Measurements from ENCODE around the gene AGO4.
"Not testable (repeated sequence)": the region's sequence is repeated elsewhere in the genome, so short reads cannot be mapped to it uniquely, and the experiment has no call there.

AGO4 gene

DNA sequence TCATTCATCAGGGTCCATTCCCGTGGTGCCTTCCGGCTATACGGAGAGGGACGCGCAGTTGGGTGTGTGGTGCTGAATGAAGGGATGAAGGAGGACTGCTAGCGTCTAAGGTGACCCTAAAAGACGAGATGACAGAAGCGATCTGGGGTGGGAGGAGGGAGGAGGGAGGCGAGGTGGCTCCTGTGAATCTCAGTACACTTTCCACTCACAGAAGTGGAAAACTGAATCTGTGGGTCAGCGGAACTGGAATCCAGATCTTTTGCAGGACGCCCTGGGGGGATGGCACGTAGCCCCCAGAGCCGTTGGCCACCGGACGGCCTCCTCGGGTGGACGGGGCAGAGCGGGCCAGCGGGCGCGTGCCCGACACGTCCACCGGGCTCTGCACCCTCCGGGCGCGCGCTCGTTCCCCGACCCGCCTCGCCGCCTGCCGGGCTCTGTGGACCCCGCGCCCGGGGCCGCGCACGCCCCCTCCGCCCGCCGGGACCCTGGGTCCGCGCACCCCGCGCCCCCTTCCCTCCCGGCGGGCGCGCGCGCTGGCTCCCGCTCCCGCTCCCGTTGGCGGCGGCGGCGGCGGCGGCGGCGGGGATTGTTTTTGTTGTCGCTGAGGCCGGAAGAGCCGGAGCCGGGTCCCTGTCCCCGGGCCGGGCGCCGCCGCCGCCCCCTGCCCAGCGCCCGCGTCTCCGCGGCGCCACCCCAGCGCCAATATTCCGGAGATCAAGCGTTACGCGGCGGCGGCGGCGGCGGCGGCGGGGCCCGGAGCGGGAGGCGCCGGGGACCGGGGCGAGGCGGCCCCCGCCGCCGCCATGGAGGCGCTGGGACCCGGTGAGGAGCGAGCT is at the start of gene AGO4:
Gene AGO4 (plus strand): TSS at position 403 of the 836 bp plus-strand sequence. CDS start 401 bp downstream, at position 804.
- DNase-seq = no peak

DNA sequence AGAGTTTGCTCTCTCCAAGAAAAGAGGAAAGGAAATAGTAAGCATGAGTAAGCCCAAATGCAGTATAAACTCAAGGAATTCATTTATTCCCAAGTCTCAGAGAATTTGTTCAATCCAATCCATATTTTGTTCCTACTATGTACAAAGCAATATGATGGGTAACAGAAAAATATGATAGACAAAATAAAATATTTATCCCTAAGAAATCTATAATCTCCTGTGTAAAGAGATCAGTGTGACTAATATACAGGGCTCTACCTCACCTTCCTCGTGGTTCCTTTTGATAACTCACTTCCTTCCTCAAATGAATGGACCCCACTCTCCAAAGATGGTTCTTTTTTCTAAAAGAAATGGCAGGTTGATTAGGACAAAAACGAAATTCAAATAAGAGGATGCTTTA is 45.7 kb upstream of the AGO4 start:
- no peak for DNase-seq

DNA sequence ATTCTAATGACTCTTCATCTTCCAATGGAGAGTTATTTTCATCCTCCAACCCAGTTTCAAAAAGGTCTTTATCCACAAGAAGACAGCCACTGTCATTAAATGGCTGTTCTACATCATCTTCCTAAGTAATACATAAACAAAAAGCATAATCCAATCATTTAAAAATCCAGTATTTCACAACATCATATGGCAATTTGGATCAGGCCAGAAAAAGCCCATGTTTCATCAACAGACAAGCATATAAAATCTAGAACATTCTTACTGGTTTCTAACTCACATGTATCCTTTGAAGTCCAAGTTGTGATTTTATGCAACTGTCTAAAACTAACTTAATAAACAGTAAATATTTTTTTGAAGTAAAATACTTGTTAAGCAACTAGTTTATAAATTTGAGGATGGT is 44.6 kb upstream of the AGO4 start:
- no peak for DNase-seq

DNA sequence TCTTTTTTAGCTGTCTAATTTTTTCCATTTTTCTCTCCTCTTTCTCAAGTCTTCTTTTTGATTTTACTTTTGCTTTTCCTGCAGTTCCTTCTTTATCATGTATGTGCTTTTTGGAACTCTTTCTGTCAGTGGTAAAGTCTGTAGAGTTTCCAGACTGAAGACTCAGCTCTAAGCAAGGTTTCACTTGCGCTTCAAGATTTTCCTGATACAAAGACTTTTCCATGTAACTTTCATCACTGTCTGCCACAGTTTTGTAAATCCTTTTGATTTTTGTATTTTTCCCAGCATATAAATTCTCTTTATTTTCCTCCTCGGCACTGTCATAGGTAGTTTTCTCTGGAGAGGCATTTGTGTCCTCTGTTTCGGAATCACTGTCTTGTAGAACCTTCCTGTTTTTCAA is 43.5 kb upstream of the AGO4 start:
- DNase-seq = no peak

DNA sequence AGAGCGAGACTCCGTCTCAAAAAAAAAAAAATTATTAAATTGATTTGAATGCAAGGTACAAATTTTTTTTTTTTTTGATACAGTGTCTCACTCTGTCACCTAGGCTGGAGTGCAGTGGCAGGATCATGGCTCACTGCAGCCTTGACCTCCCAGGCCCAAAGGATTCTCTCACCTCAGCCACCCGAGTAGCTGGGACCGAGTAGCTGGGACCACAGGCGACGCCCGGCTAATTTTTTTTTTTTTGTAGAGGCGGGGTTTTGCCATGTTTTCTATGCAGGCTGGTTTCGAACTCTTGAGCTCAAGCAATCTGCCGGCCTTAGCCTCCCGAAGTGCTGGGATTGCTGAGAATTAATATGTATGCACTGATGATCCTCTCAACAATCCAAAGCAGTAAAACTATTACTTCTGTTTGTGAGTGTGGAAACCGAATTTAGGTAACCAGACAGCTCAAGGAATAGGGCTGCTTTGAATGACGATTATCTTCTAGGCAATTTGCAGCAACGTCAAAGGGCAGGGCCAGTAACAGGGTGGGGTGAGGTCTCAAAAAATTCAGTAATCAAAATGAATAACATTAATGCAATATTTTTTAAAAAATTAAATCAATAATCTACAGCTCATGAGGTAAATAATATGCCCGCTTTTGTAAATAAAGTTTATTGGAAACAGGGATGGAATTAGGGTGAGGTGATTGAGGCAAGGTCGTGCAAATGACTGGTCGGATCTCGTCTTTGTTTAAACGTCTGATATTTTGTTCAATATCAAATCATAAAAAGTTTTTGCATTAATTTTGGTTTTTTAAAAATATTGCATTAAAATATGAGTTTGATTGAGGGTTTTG is 39.2 kb upstream of the AGO4 start:
- no peak for DNase-seq

DNA sequence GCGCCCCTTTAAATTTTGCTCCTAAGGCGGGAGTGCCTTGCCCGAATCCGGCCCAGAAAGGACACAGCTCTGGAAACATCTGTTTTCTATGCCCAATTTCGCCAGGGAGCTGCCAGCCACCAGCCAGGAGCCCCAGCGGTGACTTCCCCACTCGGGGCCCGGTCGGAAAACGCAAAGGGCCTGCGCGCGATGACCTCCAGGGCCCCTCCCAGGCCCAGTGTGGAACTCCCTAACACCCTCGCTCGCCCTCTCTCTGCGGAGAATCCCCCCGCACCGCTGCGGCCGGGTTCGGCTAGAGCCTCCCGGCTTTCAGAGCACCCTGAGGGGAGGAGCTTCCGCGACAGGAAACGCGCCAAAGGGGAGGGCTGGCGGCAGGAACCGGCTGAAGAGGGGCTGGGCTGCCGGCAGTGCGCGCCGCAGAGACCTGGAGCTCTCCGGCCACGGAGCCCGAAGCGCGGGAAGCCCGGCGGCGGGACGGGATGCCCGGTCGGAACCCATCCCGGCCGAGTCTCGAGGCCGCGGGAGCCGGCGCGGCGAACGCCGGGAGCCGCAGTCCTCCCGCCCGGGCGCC is 38.5 kb upstream of the AGO4 start:
- peak; percentile 90 for DNase-seq

DNA sequence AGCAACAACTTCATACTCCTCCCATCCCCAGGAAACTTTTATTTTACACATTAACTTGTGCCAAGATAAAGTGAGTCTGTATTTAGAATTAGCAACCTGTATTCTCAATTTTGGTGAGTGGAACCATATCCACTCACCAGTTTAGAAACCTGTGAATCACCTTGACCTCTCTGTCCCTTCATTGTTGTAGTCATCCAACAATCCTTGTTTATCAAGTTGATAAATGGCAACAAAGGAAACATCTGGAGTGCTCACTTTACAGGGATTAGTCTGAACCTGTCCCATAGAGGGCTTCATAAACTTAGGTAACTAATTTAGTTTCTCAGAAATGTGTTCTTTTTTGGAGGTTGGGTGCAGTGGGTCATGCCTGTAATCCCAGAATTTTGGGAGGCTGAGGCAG is 34.1 kb upstream of the AGO4 start:
- DNase-seq = no peak

DNA sequence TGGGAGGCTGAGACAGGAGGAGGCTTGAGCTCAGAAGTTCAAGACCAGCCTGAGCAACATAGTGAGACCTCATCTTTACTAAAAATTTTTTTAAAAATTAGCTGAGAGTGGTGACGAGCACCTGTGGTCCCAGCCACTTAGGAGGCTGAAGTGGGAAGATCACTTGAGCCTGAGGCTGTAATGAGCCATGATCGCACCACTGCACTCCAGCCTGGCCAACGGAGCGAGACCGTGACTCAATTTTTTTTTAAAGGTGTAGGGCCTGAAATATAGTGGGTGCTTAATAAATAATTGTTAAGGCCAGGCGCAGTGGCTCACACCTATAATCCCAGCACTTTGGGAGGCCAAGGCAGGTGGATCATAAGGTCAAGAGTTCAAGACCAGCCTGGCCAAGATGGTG is 31.6 kb upstream of the AGO4 start:
- DNase-seq = not testable (repeated sequence)

DNA sequence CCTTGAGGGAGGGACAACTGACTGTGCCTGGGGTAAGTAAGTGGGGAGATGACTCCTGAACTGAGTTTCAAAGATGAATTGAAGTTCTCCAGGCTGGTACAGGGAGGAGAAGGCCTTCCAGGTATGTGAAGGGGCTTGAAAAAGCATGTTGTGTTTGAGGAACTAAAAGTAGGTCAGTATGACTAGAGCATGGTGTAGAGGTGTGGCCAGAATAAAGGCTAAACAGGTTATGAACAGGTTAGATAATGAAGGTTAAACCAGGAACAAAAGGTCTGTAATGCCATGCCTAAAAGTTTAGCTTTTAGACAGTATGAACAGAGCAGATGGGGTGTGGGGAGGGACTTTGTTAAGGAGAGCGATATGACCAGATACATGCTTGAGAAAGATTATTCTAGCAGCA is 30.7 kb upstream of the AGO4 start:
- no peak for DNase-seq

DNA sequence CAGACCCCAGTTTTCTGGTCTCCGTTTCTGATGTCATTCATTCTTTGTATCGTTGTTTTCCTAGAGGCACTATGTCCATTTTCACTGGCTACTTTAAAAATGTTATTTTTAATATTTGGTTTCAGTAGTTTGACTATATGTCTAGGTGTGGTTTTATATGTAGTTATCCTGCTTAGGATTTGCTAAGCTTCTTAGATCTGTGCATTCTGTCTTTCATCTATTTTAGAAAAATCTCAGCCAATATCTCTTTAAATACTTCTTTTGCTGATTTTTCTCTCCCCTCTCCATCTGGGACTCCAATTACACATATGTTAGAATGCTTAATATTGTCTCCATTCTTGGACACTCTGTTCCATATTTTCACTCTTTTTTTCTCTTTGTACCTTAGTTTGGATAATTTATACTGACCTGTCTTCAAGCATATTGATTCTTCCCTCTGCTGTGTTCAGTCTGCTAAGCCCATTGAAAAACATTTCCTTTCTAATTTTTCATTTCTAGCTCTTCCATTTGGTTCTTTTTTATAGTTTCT is 24.7 kb upstream of the AGO4 start:
- DNase-seq = no peak

DNA sequence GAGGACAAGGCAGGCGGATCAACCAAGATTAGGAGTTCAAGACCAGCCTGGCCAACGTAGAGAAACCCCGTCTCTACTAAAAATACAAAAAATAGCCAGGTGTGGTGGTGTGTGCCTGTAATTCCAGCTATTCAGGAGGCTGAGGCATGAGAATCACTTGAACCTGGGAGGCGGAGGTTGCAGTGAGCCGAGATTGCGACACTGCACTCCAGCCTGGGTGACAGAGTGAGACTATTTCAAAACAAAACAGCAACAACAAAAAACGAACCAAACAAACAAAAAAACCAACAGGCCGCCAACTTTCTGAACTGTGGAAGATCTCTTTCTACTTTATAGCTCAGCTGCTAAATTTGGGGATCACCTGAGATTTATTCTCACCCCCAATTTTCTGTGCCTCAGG is 23.5 kb upstream of the AGO4 start:
- DNase-seq = not testable (repeated sequence)

DNA sequence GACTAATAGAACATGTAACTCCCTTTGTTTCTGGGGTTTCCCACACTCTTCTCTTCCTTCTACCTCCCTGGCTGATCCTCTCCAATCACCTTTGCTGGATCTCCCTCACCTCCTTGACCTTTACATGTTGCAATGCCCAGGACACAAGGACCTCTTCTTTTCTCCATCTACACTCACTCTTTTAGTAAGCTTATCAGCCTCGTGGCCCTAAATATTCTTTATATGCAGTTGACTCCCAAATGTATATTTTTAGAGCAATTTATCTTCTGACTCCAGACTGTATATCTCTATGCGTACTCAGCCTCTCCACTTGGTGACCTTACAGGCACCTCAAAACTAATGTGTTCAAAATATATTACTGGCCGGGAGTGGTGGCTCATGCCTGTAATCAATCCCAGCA is 19.7 kb upstream of the AGO4 start:
- DNase-seq = no peak

DNA sequence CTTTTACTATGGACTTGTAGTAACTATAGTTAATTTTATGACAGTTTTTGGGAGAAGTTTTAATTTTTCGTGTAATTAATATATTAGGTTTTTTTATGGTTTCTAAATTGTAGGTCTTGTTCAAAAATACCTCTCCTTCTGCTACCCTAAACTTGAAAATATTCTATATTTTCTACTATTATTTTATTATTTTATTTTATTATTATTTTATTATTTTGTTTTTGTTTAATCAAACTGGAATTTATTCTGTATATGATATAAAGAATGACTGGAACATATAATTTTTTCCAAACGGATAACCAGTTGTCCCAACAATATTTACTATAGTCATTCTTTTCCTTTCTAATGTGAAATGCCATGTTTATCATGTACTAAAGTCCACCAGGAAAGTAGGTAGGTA is 17.1 kb upstream of the AGO4 start:
- DNase-seq = no peak

DNA sequence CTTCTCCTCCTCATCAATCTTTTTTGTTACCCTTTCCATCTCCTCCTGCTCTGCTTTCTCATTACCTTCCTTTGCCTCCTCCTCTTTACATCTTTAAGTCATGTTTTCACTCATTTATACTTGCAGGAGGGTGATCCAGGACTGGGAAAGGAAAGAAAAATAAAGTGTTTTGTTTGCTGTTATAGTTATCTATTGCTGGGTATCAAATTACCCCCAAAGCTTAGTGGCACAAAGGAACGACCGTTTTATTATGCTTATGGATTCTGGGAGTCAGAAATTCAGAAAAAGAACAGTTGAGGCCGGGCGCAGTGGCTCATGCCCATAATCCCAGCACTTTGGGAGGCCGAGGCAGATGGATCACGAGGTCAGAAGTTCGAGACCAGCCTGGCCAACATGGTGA is 12.5 kb upstream of the AGO4 start:
- DNase-seq = no peak

DNA sequence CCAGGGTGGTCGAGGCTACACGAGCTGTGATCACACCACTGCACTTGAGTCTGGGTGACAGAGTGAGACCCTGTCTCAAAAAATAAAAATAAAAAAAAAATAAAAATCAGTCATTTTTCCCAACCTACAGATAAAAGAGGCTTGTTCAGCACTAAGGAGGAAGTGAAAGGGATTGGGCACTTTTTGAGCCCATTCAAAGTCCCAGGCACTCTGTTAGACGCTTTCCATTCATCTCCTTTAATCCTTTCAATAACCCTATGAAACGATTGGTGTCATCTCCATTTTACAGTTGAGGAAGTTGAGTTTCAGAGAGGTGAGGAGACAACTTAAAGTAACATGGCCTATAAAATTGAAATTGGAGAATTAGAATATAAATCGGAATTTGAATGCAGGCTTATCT is 10.4 kb upstream of the AGO4 start:
- no peak for DNase-seq

DNA sequence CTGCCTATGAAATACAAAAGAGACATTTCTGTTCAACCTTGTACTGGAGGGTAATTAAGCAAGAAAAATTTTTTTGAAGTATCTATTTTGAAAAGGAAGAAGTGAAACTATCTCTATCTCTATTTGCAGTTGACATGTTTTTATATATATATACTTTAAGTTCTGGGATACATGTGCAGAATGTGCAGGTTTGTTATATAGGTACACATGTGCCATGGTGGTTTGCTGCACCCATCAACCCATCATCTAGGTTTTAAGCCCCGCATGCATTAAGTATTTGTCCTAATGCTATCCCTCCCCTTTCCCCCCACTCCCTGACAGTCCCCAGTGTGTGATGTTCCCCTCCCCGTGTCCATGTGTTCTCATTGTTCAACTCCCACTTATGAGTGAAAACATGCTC is 9.8 kb upstream of the AGO4 start:
- not testable (repeated sequence) for DNase-seq

DNA sequence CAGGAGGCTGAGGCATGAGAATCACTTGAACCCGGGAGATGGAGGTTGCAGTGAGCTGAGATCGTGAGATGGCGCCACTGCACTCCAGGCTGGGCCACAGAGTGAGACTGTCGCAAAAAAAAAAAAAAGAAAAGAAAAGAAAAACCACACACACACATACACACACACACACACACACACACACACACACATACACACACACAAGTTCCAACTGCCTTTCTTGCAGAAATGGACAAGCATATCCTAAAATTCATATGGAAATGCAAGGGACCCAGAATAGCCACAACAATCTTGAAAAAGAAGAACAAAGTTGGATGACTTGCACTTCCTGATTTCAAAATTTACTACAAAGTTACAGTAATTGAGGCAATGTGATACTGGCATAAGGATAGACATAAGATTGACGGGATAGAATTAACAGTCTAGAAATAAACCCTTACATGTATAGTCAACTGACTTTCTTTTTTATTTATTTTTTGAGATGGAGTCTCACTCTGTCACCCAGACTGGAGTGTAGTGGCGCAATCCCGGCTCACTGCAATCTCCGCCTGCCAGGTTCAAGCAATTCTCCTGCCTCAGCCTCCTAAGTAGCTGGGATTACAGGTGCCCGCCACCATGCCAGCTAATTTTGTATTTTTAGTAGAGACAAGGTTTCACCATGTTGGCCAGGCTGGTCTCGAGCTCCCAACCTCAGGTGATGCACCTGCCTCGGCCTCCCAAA is 7.5 kb upstream of the AGO4 start:
- DNase-seq = not testable (repeated sequence)

DNA sequence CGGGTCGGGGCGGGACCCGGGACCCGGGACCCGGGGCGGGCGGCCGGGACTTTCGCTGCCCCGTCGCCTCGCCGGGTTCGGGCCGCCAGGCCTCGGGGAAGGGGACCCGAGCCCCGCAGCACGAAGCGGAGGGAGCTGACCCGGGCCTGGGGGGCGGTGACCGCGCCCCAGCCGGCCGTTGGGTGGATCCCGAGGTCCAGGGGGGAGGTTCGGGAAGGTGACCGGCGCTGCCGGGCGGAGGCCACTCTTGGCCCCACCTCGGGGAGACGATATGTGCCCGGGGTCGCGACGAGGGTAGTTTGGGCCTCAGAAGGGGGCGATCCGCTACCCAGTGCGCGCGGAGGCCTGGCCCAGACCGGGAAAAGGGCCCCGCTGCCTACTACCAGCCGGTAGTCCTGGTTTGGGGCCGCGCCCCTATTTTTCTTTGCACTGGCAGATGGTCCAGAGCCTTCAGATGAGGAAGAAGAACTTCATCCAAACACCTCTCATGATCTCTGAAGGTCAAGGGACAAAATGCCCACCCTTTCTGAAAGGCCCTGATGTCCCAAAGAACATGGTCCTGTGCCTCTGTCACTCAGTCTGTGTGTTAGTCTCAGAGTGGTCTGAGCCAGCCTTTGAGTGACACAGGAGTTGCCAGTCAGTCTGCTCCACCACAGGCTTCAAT is 766 bp downstream of the AGO4 start:
- DNase-seq = no peak

DNA sequence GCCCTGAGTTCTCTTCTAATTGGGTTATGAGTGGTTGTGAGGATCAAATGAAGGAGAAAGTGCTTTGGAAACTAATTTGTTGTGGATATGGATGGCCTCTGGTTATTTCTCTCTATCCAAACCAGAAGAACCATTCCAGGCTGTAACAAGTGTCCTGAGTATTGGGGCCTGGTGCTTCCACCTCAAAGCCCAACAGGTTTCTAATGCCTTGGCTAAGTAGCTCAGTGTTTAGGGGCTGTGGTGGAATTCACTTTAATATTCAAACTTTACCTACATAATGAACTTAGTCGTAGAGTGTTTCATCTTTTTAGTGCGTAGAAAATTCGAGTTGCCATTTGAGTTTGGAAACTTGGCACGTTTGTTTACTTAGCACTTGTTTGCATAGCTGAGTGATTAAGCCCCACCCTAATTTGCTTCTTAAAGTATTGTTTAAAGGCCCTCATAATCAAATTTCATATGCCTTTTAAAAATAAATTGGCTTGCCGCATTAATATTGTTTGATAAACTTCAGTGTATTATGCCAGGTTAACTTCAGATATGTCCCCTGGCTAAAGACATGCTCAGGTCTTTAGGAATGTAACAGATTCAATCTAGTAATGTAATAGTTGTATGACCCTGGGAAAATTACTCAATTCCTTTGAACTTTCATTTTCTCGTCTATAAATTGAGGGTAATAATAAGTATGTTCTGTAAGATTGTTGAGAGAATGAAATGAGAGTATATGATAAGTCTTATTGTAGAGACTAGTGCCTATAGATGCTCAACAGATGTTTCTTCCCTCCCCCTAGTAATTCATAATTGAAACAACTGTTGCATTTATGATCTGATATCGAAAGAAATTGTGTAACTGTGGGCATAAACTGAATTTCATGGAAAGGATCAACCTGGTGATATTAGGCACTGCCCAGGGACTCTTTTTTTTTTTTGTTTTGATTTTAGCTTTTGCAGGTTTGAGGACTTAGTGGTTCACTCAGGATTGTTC is 1.6 kb downstream of the AGO4 start:
- DNase-seq = no peak

DNA sequence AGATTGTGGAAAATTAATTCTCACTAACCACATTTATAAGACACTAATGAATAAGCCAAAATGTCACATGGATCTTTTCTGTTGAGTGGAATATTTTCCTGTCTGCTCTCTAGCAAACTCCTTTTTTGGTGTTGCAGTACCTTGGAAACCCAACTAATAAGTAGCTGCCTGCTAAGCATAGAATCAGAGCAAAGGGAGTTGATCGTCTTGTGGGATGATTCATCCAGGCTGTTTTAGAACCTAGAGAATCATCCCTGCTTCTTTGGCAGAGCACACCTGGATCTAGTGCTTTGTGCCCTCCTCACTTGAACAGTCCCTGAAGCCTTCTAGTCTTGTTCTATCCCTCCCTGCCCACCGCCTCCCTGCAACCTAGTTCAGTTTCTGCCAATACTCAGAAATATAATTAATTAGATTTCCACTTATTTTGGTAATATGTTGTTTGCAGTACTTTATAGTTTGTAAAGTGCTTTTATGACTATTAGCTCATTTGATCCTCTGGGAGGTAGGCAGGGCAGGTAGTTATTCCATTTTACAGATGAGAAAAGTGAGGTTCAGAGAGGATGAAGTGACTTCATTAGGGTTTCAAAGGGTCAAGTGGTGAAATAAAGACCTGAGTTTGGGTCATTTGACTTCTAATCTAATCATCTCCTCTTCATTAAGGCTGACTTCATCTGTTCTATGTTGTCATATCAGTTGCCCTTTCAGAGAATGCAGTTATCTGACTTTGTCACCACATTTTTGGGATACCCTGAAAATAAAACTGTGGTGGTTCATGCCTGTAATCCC is 2.5 kb downstream of the AGO4 start:
- no peak for DNase-seq

All from KG1 (cell line).